Panc1 (cell line): ENCODE data around the gene RALGPS2. TPM values are rescaled to one million over a fixed set of nuclear protein-coding genes. Genes with fewer than 3 reads are reported as not detected.

ENCODE experiments used
- ATAC-seq: fragments of 200-7000 bp; cut with Tn5 transposase; 2 replicates; pipeline ENCODE4 v1.9.1; 2020; ENCODE audit warnings: mild to moderate bottlenecking, moderate library complexity
- BruUV-seq: library from RNA; stranded (reverse); fragments of 400-500 nt; replicated peaks from 2 replicates; lab custom pipeline; 2021; lab: Mats Ljungman, UMichigan
- CTCF ChIA-PET: fragments of 300-600 bp; sonication (Branson Sonifier 250); formaldehyde crosslinking; loops from one replicate; lab custom pipeline; 2022; ENCODE audit warnings: antibody characterized with exemption; lab: Charles Lee
- POLR2A ChIA-PET: fragments of 300-600 bp; sonication (Branson Sonifier 250); formaldehyde crosslinking; loops from one replicate; lab custom pipeline; 2022; ENCODE audit warnings: antibody characterized with exemption; lab: Charles Lee
- DNase-seq: peaks from one replicate; pipeline ENCODE4 v3.0.0-alpha.2; 2010; ENCODE audit warnings: low read depth, low spot score
- H3K27ac ChIP-seq: 2 replicates; pipeline ENCODE4 v1.5.1; 2011; ENCODE audit warnings: mild to moderate bottlenecking, low read length, inconsistent platforms
- H3K27me3 ChIP-seq: fragments of 200-500 bp; sonication (Bioruptor generic); 2 replicates; pipeline ENCODE4 v1.6.0; 2014; ENCODE audit warnings: low read length, inconsistent platforms; ENCODE audit not compliant: control insufficient read depth, insufficient read depth
- H3K36me3 ChIP-seq: fragments of 200-500 bp; sonication (Bioruptor generic); 2 replicates; pipeline ENCODE4 v1.5.1; 2014; ENCODE audit warnings: inconsistent platforms, mild to moderate bottlenecking, low read length, moderate library complexity; ENCODE audit not compliant: control insufficient read depth, insufficient read depth
- H3K4me1 ChIP-seq: 2 replicates; pipeline ENCODE4 v1.5.1; 2011; ENCODE audit warnings: inconsistent platforms, mild to moderate bottlenecking, low read length, moderate library complexity; ENCODE audit not compliant: control insufficient read depth, insufficient read depth
- H3K4me3 ChIP-seq, 2 experiments: 2 replicates each; pipeline ENCODE4 v1.5.1; 2011 to 2012; ENCODE audit warnings: low read depth in 2 of 2, low read length in 2 of 2, mild to moderate bottlenecking in 2 of 2, inconsistent platforms in 1 of 2, moderate library complexity in 1 of 2
- H3K9me3 ChIP-seq: fragments of 200-500 bp; sonication (Bioruptor generic); 2 replicates; pipeline ENCODE4 v1.5.1; 2014; ENCODE audit warnings: low read depth, mild to moderate bottlenecking, inconsistent platforms, low read length, moderate library complexity; ENCODE audit not compliant: control insufficient read depth, insufficient read depth
- CTCF ChIP-seq: fragments of 450-650 bp; IDR thresholded peaks from 2 replicates; pipeline ENCODE4 v1.5.1; 2017; ENCODE audit warnings: mild to moderate bottlenecking
- POLR2AphosphoS5 ChIP-seq: IDR thresholded peaks from 2 replicates; pipeline ENCODE4 v1.6.1; 2012; ENCODE audit warnings: mild to moderate bottlenecking, low read depth, low read length, moderate library complexity
- REST ChIP-seq, 2 experiments: IDR thresholded peaks; 2 replicates each; pipeline ENCODE4 v1.6.1; 2011 to 2012; ENCODE audit warnings: low read depth in 2 of 2, control low read depth in 1 of 2, low read length in 1 of 2, mild to moderate bottlenecking in 1 of 2, moderate library complexity in 1 of 2; ENCODE audit not compliant: insufficient read depth in 1 of 2
- SIN3A ChIP-seq: IDR thresholded peaks from 2 replicates; pipeline ENCODE4 v1.6.1; 2012; ENCODE audit warnings: low read depth, mild to moderate bottlenecking, low read length, moderate library complexity, borderline replicate concordance; ENCODE audit not compliant: insufficient read depth
- TCF7L2 ChIP-seq: IDR thresholded peaks from 2 replicates; pipeline ENCODE4 v1.6.1; 2011; ENCODE audit warnings: mild to moderate bottlenecking, low read depth, low read length, inconsistent platforms
- in situ Hi-C: cut with HindIII; loops from 2 replicates; pipeline ENCODE4 v1.10.0; 2016; ENCODE audit warnings: low sequenced_read_pairs, low pct_unique_long_range_greater_than_20kb
- intact Hi-C: fragments of 100-400 bp; cut with micrococcal nuclease; formaldehyde crosslinking; loops from one replicate; pipeline ENCODE4 v1.10.0; 2022; ENCODE audit not compliant: unreplicated experiment
- total RNA-seq: library from RNA; stranded (reverse); gene quantifications from one replicate; pipeline ENCODE4 v1.2.1, GENCODE V29; 2021; ENCODE audit not compliant: unreplicated experiment

RALGPS2 gene
- total RNA-seq, 1 experiment from 2014 or later, result 5.4 TPM

GRCh38 chr1:178940068-178940765 lies 215.2 kb downstream of the RALGPS2 start:
- H3K27me3 ChIP-seq, result no peaks in the 10 kb centered on the region
- no peaks in the 10 kb centered on the region for H3K9me3 ChIP-seq
- ChIA-PET CTCF (no interaction called here), POLR2A (no interaction called here)
- H3K27ac ChIP-seq, result no peak overlapping the region
- no peaks in the 10 kb centered on the region for H3K4me1 ChIP-seq
- no peak for ATAC-seq
- no peak overlapping the region for H3K4me3 ChIP-seq
- intact Hi-C loops (no loop called here), in situ Hi-C loops (no loop called here)
- BruUV-seq, result no TSS peak
- no peaks in the 10 kb centered on the region for H3K36me3 ChIP-seq
- DNase-seq, result no peak
- no peak for TF ChIP-seq TCF7L2
- no peak for TF ChIP-seq SIN3A
- TF ChIP-seq REST (IDR thresholded peaks at IDR 0.05; ENCODE audit: insufficient read depth in 1 of 2, low read depth in 2 of 2, low read length in 1 of 2), result no peak
- no peak for TF ChIP-seq POLR2AphosphoS5
- TF ChIP-seq CTCF, result no peak

GRCh38 chr1:178941261-178941689 lies 216.2 kb downstream of the RALGPS2 start:
- Histone ChIP-seq H3K4me3 (no peak overlapping the region), H3K4me1 (no peaks in the 10 kb centered on the region), H3K36me3 (no peaks in the 10 kb centered on the region), H3K27me3 (no peaks in the 10 kb centered on the region), H3K27ac (no peak overlapping the region), H3K9me3 (no peaks in the 10 kb centered on the region)
- TF ChIP-seq TCF7L2 (no peak), POLR2AphosphoS5 (no peak), SIN3A (no peak), CTCF (no peak), REST (IDR thresholded peaks at IDR 0.05; ENCODE audit: insufficient read depth in 1 of 2, low read depth in 2 of 2, low read length in 1 of 2) (no peak)
- intact Hi-C loops (no loop called here), in situ Hi-C loops (no loop called here)
- no peak for DNase-seq
- BruUV-seq, result no TSS peak
- CTCF ChIA-PET, result no interaction called here
- no peak for ATAC-seq
- POLR2A ChIA-PET, result no interaction called here
